Stimulated activated CD8-positive, alpha-beta memory T cell treated with anti-CD3 and anti-CD28 coated beads, Interleukin-4, amount 100 ng/mL, for 4 hours (primary cell): Measurements from ENCODE around the gene PYGM.

Experiments used
- DNase-seq, 2 donors: peaks; one replicate each; pipeline ENCODE4 v3.0.0-alpha.2; 2020; ENCODE audit warnings: low read depth in 2 of 2, low spot score in 1 of 2

Gene PYGM

GRCh38 chr11:64754124-64754918, 5.5 kb downstream of the PYGM start:
- DNase-seq = no peak

GRCh38 chr11:64753380-64754123, 6.2 kb downstream of the PYGM start:
- no peak for DNase-seq

GRCh38 chr11:64753019-64753379, 6.8 kb downstream of the PYGM start:
- DNase-seq = no peak

GRCh38 chr11:64752175-64752970, 7.4 kb downstream of the PYGM start:
- no peak for DNase-seq

GRCh38 chr11:64751580-64751979, 8.2 kb downstream of the PYGM start:
- no peak for DNase-seq

- DNase-seq = no peak
Observed at GRCh38 chr11:64751136-64751535, 8.6 kb downstream of the PYGM start.

- no peak for DNase-seq
Observed at GRCh38 chr11:64750361-64751054, 9.3 kb downstream of the PYGM start.

GRCh38 chr11:64747961-64748665, 11.7 kb downstream of the PYGM start:
- no peak for DNase-seq

- DNase-seq = no peak
Observed at GRCh38 chr11:64746486-64746885, 13.3 kb downstream of the PYGM start.

GRCh38 chr11:64745521-64746328, 14.0 kb downstream of the PYGM start:
- peak; percentile 44 to 64 for DNase-seq

GRCh38 chr11:64745189-64745520, 14.6 kb downstream of the PYGM start:
- DNase-seq = peak; percentile 26 to 54

GRCh38 chr11:64744544-64745188, 15.1 kb downstream of the PYGM start:
- DNase-seq = no peak

GRCh38 chr11:64743591-64744543, 15.9 kb downstream of the PYGM start, which contains the start of gene RASGRP2:
Gene RASGRP2 (minus strand): TSS chr11:64744142. CDS start chr11:64742866, 1,276 bp downstream.
- DNase-seq = peak; percentile 57

- DNase-seq = peak; percentile 40 to 53
Observed at GRCh38 chr11:64742889-64743590, 16.7 kb downstream of the PYGM start.

GRCh38 chr11:64742087-64742888, 17.5 kb downstream of the PYGM start:
- no peak for DNase-seq

GRCh38 chr11:64741375-64742086, 18.2 kb downstream of the PYGM start:
- DNase-seq = no peak
